Uterine smooth muscle cell (primary cell): Measurements from ENCODE around the gene MORN3. TPM values are rescaled to one million over a fixed set of nuclear protein-coding genes. Genes with fewer than 3 reads are reported as not detected.

ENCODE experiments used
- total RNA-seq: library from RNA; depleted of rRNA; stranded (reverse); fragments of >200 nt; gene quantifications from 2 replicates; pipeline ENCODE4 v1.2.3, GENCODE V29; 2014

Gene MORN3, protein sequence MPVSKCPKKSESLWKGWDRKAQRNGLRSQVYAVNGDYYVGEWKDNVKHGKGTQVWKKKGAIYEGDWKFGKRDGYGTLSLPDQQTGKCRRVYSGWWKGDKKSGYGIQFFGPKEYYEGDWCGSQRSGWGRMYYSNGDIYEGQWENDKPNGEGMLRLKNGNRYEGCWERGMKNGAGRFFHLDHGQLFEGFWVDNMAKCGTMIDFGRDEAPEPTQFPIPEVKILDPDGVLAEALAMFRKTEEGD
- total RNA-seq = 0.55 and 0.62 TPM in 2 replicates

DNA sequence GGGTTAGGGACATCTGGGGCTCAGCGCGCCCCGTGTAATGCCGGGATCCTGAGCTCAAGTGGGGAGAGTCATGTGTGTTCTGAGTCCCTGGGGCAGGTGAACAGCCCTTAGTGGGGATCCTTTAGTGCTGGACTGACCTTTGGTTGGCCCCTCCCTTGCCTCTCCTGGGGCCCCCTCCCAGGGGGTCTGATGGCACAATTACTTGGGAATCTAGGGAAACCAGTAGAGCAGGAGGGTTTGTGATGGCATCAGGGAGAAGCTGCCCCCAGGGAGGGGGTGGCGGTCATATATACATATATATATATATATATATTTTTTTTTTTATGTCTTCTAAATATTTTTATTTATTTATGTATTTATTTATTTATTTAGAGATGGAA lies at the start of gene MORN3:
TSS of gene MORN3 (minus strand) at position 134 of the 380 bp plus-strand sequence. CDS start 171 bp downstream, outside the sequence.

DNA sequence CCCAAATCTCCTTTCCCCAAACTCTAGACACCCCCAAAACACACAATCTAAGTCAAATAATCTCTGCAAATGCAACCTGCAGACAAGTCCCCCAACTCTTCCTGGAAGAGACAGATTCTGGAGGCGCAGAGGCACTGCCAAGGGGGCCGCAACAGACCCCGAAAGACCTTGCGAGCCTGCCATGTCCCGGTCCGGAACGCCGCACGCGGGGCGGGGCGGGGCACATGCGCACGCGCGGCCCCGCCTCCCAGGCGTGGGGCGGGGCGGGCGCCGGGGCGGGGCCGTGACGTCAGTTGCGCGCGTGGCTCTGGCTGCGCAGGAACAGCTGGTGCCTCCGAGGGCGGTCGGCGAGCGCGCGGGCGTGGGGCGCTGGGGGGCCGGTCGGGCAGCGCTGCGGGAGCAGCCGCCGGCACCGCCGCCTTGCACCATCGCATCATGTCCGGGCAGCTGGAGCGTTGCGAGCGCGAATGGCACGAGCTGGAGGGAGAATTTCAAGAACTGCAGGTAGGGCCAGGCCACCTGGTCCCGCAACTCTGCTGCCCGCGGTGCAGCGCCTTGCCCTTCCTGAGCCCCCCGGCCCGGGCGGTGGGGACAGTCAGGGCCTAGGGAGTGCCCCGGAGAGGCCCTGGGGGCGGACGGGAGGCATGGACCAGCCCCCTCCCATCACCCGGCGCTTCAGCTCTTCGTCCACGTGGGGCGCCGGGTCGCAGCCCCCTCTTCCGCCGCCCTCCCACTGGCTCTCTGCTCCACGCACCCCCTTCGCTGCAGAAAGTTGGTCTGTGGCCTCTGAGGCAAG lies 43.2 kb upstream of the MORN3 start, which contains the start of gene TMEM120B:
TSS of gene TMEM120B (plus strand) at position 292 of the 796 bp plus-strand sequence. CDS start at position 436, 144 bp downstream.

DNA sequence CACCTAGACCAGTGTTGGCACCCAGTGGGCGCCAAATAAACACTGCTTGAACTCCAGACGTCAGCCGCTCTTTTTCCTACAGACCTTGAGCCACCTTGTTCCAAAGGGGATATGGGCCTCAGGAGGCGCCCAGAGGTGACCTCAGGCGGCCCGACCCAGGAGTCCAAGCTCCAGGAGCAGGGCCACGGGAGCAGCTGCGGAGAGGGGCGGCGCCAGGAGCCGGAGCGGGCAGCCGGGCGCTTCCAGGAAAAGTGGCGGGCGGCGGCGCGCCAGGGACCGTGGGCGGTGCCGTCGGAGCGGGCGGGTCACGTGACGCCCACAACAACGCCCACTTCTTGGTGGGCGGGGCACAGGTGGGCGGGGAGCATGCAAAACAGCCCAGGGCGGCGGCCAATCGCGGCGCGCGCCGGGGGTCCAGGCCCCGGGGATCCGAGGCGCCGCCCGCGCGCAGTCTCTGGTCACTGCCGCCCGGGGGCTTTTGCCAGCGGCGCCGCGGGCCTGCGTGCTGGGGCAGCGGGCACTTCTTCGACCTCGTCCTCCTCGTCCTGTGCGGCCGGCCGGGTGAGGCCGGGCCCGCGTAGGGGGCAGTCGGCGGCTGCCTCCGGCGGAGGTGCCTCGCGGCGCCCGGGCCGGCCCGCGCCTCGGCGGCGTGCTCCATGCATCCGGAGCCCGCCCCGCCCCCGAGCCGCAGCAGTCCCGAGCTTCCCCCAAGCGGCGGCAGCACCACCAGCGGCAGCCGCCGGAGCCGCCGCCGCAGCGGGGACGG lies 43.2 kb downstream of the MORN3 start, which contains the start of gene ORAI1:
TSS of gene ORAI1 (plus strand) at position 444 of the 766 bp plus-strand sequence.

Other genes starting within 250 kb of the MORN3 start
- gene KDM2B, start 88.6 kb downstream of the MORN3 start, total RNA-seq = 29.2 and 47.9 TPM in 2 replicates
- gene ORAI1, start 43.1 kb downstream of the MORN3 start, total RNA-seq = 8.5 and 10.1 TPM in 2 replicates
- 15.7 and 16.7 TPM in 2 replicates for gene TMEM120B, start 43.1 kb upstream of the MORN3 start, total RNA-seq
- 6.6 and 10.8 TPM in 2 replicates for gene RHOF, start 124.0 kb upstream of the MORN3 start, total RNA-seq
- 4.0 and 4.1 TPM in 2 replicates for gene SETD1B, start 134.4 kb upstream of the MORN3 start, total RNA-seq
- gene HPD, start 189.2 kb upstream of the MORN3 start, total RNA-seq = 0.12 TPM in 1 of 2 replicates, not detected in the other
- gene PSMD9, start 219.1 kb upstream of the MORN3 start, total RNA-seq = 86.6 and 173 TPM in 2 replicates
- gene CFAP251, start 248.9 kb upstream of the MORN3 start, total RNA-seq = 2.3 and 5.0 TPM in 2 replicates